Renal cortex interstitium (tissue), 11 donors: ENCODE data around the gene PCCB. TPM values are rescaled to one million over a fixed set of nuclear protein-coding genes. Genes with fewer than 3 reads are reported as not detected.
"Not testable (repeated sequence)": the region's sequence is repeated elsewhere in the genome, so short reads cannot be mapped to it uniquely, and the experiment has no call there.

Source experiments
- DNase-seq, 11 donors: peaks; one replicate each; pipeline ENCODE4 v3.0.0-alpha.2; 2013; ENCODE audit warnings: low read depth in 9 of 11, low spot score in 4 of 11; ENCODE audit errors: extremely low read depth in 1 of 11
- polyA plus RNA-seq, 3 donors: library from polyadenylated mRNA; unstranded; fragments of 120-200 nt; gene quantifications; one replicate each; pipeline ENCODE4 v1.2.1, GENCODE V29; 2013; ENCODE audit not compliant: insufficient read length in 3 of 3

Gene PCCB
- polyA plus RNA-seq, 3 donors: 60.6 to 63.9 (median 61.6) TPM

DNA sequence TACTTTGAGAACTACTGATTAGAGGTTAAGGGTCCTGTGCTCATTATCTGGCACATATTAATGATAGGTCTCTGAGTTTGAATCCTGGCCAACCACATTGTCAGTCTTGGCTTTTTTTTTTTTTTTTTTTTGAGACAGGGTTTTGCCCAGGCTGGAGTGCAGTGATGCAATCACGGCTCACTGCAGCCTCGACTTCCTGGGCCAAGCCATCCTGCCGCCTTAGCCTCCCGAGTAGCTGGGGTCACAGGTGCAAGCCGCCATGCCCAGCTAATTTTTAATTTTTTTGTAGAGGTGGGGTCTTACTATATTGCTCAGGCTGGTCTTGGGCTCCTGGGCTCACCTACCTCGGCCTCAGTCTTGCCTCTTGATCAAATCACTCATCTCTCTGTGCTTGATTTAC, 547 bp upstream of the PCCB start:
- no peak for DNase-seq

DNA sequence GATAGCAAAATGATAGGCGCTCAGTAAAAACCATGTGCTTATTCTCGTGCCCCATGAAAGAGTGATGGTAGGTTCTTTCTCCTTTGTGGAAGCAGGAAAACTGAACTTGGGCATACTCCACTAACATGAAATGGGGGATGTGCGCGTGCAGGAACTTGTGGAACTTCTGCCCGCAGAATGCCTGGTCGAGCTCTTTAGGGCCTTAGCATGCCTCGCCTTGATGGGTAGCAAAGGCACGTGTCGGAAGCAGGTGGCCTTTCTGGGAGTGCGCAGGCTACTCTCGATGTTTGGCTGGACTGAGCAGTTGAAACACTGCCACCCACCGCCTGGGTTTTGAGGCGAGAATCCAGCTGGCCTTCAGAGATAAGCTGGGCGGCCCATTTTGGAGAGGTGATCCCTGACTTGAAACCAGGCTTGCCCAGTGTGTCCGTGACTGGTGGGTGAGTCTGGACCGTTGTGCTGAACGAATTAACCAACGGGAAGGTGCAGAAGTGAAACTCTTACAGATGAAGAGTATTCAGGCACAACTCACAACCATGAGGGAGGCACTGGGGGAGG, 842 bp downstream of the PCCB start:
- DNase-seq: peak in 9 of 11 donors; percentile 15 to 50 (median 25)

DNA sequence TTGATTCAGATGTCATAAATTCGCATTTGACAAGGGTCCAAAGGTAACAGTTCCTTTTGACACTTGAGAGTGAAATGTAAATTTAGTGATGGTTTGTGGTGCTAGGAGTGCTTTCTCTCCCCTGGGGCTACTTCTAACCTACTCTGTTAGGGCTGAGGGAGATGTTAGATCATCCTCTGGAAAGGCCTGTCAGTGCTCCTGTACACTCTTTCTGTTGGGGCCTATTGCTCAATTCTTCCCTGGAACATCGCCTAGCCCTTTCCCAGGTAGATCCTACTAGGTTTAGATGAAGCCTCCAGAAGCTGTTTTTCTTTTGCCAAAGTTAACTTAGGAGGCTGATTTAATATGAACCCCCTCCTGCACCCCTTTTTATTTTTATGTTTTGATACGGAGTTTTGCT, 1.4 kb downstream of the PCCB start:
- no peak for DNase-seq

DNA sequence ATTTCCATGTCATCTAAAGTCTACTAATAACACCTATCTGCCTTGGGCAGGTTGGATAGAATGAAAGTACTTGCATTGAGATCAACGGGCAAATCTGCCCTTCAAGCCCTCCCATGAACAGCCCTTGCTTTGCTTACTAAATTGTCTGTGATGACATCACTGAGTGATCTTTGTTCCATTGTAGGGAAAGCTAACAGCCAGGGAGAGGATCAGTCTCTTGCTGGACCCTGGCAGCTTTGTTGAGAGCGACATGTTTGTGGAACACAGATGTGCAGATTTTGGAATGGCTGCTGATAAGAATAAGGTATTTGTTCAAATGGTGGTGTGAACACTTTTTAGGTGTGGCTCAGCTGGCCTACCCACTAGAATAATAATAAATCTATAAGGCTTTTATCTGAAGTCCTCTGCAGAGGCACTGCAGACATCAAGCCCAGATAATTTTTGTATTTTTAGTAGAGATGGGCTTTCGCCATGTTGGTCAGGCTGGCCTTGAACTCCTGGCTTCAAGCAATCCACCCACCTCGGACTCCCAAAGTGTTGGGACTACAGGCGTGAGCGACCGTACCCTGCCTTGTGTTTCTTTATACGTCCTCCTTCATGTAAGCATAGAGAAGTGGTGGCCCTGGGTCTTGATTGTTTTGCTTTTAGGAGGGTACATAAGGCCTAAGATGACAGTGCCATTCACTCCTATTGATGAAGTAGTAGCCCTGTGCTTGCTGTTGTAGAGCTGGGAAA, 5.7 kb downstream of the PCCB start:
- no peak for DNase-seq

DNA sequence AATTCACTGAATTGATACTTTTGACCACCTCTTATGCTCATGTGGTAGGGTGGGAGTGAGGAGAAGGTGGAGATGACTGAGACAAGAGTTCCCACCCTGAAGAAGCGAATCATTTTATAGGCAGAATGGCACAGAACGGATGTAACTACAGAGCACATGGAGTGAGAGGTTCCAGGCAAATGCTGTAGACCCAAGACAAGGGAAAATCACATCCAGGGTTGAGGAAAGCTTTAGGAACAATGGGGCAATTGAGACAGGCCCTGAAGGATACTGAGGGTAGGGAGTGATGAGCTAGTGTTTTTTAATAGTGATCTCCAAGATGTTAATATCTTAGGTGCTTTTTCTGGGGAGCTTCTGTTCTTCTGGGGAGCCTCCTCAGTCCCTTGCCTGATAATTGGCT, 8.1 kb downstream of the PCCB start:
- DNase-seq: no peak

DNA sequence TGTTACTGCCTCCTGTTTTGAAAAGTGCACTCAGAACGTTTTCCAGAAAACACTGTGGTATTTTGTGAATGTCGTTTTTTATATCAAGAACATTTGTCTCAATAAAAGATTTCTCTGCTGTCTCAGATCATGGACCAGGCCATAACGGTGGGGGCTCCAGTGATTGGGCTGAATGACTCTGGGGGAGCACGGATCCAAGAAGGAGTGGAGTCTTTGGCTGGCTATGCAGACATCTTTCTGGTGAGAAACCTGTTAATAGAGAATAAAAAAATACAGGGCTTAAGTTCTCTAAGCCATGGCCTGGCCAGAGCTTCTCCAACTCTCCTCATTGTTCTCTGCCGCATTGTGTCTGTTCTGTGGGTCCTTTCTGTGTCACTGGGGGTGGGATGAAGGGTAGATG, 11.7 kb downstream of the PCCB start:
- no peak for DNase-seq

DNA sequence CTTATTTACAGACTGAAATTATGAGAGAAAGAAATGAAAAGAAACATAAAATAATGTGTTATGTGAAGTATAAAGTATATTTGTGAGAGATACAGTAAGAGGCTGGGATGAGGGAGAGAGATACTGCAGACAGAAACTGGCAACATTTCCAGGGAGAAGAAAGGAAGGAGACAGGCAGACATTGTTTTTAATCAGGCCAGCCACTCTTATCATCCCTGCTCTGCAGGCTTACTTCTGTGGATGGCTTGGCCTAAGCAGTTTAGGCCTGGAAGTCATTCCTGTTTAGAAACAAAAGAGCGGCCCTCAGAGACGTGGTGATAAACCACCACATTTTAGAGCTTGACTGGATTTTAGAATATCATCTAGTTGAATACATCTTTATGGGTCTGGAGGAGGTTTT, 12.4 kb downstream of the PCCB start:
- no peak for DNase-seq

DNA sequence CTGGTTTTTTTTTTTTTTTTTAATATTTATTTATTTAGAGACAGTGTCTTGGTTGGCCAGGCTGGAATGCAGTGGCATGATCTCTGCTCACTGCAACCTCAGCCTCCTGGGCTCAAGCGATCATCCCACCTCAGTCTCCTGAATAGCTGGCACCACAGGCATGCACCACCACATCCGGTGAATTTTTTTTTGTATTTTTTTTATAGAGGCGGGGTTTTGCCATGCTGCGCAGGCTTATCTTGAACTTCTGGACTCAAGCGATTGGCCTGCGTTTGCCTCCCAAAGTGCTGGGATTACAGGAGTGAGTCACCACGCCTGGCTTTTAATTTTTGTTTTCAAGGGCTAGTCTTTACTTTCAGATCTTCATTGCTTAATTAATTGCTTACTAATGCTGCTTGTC, 13.1 kb downstream of the PCCB start:
- no peak for DNase-seq

DNA sequence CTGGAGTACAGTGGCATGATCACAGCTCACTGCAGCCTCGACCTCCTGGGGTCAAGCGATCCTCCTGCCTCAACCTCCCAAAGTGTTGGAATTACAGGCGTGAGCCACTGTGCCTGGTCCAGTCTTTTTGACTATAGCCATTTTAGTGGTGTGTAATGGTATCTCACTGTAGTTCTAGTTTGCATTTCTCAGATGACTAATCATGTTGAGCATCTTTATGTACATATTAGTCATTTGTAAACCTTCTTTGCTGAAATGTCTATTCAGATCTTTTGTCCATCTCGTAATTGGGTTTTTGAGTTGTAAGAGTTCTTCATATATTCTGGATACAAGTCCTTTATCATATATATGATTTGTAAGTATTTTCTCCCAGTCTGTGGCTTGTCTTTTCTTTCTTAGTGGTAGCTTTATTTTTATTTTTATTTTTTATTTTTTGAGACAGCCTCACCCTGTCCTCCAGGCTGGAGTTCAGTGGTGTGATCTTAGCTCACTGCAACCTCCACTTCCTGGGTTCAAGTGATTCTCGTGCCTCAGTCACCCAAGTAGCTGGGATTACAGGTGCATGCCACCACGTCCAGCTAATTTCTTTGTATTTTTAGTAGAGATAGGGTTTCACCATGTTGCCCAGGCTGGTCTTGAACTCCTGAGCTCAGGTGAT, 16.5 kb downstream of the PCCB start:
- DNase-seq: not testable (repeated sequence)

DNA sequence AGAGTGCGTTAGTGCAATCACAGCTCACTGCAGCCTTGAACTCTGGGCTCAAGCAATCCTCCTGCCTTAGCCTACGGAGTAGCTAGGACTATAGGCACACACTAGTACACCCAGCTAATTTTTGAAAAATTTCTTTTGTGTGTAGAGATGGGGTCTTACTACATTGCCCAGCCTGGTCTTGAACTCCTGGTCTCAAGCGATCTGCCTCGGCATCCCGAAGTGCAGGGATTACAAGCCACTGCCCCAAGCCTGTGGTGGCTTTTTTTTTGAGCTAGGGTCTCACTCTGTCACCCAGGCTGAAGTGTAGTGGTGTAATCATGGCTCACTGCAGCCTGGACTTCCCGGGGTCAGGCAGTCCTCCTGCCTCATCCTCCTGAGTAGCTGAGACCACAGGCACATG, 17.1 kb downstream of the PCCB start:
- no peak for DNase-seq

DNA sequence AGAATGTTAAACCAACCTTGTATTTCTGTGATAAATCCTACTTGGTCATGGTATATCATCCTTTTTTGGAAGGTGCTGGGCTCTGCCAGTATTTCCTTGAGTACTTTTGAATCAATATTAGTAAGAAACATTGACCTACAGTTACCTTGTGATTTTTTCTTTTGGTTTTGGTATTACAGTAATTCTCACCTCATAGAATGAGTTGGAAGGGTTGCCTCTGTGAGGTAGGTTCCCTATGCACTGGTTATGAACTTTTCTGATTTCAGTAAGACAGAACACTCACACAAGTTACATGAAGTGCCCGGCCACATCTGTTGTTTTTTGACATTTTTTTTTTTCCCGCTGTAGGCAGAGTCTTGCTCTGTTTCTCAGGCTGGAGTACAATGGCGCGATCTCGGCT, 20.0 kb downstream of the PCCB start:
- DNase-seq: no peak

DNA sequence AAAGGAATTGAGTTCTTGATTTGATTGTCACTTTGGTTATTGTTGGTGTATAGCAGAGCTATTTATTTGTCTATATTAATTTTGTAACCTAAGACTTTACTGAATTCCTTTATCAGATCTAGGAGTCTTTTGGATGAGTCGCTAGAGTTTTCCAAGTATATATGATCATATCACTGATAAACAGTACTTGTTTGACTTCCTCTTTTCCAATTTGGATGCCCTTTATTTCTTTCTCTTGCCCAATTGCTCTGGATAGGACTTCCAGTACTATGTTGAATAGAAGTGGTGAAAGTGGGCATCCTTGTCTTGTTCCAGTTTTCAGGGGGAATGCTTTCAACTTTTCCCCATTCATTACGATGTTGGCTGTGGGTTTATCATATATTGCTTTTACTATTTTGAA, 21.5 kb downstream of the PCCB start:
- not testable (repeated sequence) for DNase-seq

DNA sequence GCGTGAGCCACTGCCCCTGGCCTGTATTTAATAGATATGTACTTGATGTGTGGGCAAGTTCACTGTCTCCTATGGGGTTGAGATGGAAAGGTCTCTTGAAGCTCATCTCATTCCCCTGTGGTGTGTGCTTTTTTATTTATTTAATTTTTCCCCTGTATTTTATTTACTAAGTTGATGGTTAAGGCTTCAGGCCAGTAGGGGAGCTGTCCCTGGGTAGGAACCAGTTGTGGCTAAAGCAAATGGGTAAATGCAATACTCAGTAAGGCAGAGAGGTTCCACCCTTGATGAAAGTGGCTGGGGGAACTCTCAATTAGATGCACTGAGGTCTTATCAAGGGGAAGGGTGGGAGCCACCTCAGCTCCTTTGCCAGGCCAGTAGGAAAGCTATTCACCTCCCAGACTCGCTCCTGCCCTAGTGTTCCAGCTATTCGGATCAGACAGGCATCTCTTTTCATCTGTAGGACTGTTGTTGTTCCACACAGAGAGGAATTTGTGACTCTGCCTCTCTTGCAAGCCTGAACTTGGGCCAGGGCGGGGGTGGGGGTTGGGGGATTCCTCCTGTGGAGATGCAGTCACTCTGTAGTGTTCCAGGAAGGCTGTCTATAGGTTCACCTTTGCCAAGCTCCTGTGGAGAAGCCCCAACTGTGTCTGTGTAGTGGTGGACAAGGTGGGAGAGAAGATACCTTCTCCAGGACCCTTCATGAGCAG, 26.1 kb downstream of the PCCB start:
- DNase-seq: no peak

DNA sequence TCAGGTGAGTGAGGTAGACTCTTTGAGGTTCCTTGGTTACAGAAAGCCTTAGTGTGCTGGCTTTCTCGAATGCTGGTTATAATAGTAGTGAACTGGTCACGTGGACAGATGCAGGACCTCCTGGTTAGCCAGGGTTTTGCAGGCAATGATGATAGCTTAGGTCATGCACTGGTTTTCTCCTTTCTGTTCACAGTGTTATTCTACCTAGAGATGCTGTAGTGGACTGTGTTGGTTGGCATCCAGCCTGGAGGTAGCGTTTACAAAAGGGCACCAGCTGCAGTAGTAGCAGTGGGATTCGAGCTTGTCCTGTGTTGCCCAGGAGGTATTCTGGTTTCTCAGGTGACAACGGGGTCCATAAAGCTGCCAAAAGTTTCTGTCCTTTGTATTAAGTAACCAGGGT, 27.0 kb downstream of the PCCB start:
- DNase-seq: peak in 2 of 11 donors; percentile 3 to 13

DNA sequence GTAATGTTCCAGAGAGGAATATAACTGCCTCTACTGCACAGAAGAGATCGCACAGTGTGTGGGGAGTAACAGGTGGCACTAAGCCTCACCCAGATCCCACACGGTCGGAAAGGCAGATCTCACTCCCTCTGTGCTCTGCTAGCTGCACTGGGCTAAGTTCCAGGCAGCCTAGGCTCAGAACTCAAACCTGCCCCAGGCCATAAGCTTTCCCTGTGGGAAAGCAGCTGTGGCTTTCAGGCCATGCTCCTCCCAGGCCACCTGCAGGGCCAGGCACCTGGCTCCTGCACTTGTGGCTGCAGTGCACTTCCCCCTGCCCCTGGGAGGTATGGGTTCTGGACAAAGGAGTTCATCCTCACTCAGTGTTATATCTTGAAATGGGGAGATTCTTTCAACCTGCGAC, 27.5 kb downstream of the PCCB start:
- DNase-seq: no peak

DNA sequence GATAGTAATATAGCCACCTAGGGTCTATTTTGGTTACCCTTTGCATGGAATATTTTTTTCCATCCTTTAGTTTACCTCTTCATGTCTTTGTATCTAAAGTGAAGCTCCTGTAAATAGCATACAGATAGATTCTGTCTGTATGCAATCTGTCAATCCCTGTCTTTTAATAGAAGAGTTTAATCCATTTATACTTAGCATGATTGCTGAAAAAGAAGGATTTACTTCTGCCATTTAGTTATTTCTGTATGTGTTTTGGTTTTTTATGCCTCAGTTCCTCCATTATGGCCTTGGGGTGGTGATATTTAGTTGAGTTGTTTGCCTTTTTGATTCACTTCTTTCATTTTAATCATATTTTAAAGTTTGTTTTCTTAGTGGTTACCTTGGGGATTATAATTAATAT, 29.0 kb downstream of the PCCB start:
- DNase-seq: no peak

DNA sequence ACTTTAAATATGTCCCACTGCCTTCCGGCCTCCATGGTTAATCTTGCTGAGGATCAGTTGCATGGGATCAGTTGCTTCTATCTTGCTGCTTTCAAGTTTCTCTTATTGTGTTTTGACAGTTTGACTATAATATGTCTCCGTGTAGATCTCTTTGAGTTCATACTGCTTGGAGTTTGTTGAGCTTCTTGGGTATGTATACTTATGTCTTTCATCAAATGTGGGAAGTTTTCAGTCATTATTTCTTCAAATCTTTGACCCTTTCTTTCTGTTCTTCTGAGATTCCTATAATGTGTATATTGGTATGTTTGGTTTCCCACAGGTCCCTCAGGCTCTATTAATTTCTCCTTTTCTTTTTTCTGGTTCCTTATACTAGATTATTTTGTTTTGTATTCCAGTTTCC, 30.8 kb downstream of the PCCB start:
- DNase-seq: no peak

DNA sequence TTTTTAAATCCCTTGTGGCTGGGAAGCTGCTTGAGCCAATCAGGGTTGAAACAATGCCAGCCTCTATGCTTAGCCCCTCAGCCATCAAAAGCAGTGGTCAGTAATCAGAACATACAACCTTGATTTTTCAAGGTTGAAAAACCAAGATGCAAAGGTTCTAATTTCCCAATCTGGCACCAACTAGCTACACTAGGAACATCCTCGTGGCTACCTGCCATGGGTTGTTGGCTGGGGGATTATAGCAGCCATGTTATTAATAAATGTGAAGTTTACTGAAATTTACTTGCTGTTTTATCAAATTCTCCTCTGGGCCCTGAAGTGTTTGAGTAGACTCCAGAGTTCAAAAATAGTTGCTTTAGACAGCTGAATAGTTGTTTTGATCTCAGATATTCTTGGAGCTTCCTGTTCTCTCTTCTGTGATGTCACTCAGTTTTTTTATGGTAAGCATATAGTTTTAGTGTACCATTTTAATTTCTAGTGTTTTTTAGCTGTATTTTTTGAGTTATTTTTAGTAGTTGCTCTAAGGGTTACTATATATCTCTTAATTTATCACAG, 31.9 kb downstream of the PCCB start:
- no peak for DNase-seq

DNA sequence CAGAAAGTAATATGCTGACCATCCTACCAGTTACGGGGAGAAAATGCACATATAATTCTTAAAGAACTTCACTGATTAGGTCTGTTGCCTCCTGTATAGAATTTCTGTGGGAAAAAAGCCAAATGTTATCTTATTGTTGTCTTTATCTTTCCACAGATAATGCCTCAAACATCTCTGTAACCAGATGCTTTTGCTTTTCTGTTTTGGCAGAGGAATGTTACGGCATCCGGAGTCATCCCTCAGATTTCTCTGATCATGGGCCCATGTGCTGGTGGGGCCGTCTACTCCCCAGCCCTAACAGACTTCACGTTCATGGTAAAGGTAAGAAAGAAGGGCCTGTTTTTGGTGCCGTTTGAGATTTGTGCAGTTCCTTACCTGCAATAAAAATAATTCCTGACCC, 33.5 kb downstream of the PCCB start:
- no peak for DNase-seq

DNA sequence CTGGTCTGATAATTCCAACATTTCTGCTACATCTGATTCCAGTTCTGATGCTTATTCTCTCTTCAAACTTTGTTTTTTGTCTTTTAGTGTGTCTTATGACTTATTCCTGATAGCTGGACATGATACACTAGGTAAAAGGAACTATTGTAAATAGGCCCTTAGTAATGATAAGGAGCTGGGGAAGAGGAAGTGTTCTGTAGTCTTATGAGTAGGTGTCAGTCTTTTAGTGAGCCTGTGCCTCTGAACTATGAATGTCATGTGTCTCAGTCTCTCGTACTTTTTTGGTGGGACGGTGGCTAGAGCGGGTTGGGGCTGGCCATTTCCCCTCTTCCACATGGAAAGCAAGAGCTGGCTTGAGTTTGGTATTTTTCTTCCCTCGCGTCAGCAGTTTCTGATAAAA, 41.2 kb downstream of the PCCB start:
- DNase-seq: no peak
